ENCODE data around the gene TNFRSF19. TPM values are rescaled to one million over a fixed set of nuclear protein-coding genes. Genes with fewer than 3 reads are reported as not detected.

TNFRSF19 gene
- total and polyA plus RNA-seq, 2 of the 8 experiments (the other 6 are each of a cell fraction or from before 2014, with no cell fraction given) = 0.50 to 0.95 TPM

- no peak overlapping the region for H2BK5ac ChIP-seq (ENCODE audit: low read depth, low read length)
- H3K36me3 ChIP-seq (ENCODE audit: control insufficient read depth in 2 of 4, insufficient read depth in 4 of 4, low read length in 3 of 4) = no peaks in the 10 kb centered on the region
- POLR2A ChIA-PET (ENCODE audit: partially characterized antibody) = no interaction called here
- H2BK12ac ChIP-seq (ENCODE audit: low read depth, low read length) = no peak overlapping the region
- TF ChIP-seq FOSL1 (IDR thresholded peaks at IDR 0.05; ENCODE audit: insufficient read depth, low read depth, low read length) (no peak), EP300 (IDR thresholded peaks at IDR 0.05; ENCODE audit: borderline replicate concordance in 1 of 2, low read depth in 2 of 2, low read length in 2 of 2) (no peak), MAFK (IDR thresholded peaks at IDR 0.05; ENCODE audit: low read depth, low read length) (no peak), GABPA (IDR thresholded peaks at IDR 0.05; ENCODE audit: borderline replicate concordance, insufficient read depth, low read length) (no peak), RXRA (IDR thresholded peaks at IDR 0.05; ENCODE audit: insufficient read depth, low read depth, low read length) (no peak), RFX5 (IDR thresholded peaks at IDR 0.05; ENCODE audit: borderline replicate concordance, low read depth, low read length) (no peak), JUN (IDR thresholded peaks at IDR 0.05; ENCODE audit: low read depth, low read length) (no peak), TBP (IDR thresholded peaks at IDR 0.05; ENCODE audit: low read depth, low read length) (no peak), CBX5 (IDR thresholded peaks at IDR 0.05; ENCODE audit: low read depth, low read length) (no peak)
- TF ChIP-seq, protein P1, sequence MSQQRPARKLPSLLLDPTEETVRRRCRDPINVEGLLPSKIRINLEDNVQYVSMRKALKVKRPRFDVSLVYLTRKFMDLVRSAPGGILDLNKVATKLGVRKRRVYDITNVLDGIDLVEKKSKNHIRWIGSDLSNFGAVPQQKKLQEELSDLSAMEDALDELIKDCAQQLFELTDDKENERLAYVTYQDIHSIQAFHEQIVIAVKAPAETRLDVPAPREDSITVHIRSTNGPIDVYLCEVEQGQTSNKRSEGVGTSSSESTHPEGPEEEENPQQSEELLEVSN (IDR thresholded peaks at IDR 0.05) = no peak
- H3K14ac ChIP-seq (ENCODE audit: insufficient read length) = no peak overlapping the region
- no peak overlapping the region for H2BK20ac ChIP-seq (ENCODE audit: low read length)
- H3K27ac ChIP-seq (ENCODE audit: low read depth, low read length) = no peak overlapping the region
- no peak overlapping the region for H4K5ac ChIP-seq (ENCODE audit: insufficient read length, low read depth, low read length)
- H2AK5ac ChIP-seq (ENCODE audit: low read depth, low read length) = no peak overlapping the region
- H4K20me1 ChIP-seq (replicated peaks in 1 of 2; ENCODE audit: control insufficient read depth in 1 of 2, insufficient read depth in 2 of 2, low read length in 2 of 2) = no peaks in the 10 kb centered on the region
- H2BK120ac ChIP-seq (replicated peaks; ENCODE audit: low read depth, low read length) = no peak overlapping the region
- DNase-seq (ENCODE audit: low read depth in 1 of 2, low spot score in 2 of 2) (no peak), FAIRE-seq (peak; percentile 13)
- H3K4me3 ChIP-seq (ENCODE audit: extremely low read depth in 1 of 4, insufficient read depth in 2 of 4, low read depth in 3 of 4, low read length in 4 of 4) = no peak overlapping the region
- H3K4me2 ChIP-seq (ENCODE audit: insufficient read depth in 1 of 2, low read depth in 2 of 2, low read length in 2 of 2) = no peak overlapping the region
- no peak overlapping the region for H3K23ac ChIP-seq (ENCODE audit: insufficient read length)
- no peak overlapping the region for H3K18ac ChIP-seq (ENCODE audit: extremely low read depth, low read length)
- peak overlapping the region; percentile 31; the same call in 1 of the 2 replicates for H2AFZ ChIP-seq (ENCODE audit: low read length)
- H3K9me3 ChIP-seq (ENCODE audit: insufficient read depth in 2 of 2, low read depth in 1 of 2, low read length in 1 of 2) = no peaks in the 10 kb centered on the region
- no peak overlapping the region for H2BK15ac ChIP-seq (ENCODE audit: low read length)
- CTCF ChIA-PET (ENCODE audit: partially characterized antibody) = interaction anchor here (1.0 kb wide), 1 partner anchor 12 kb away, joined by 3 read pairs; no protein-coding TSS in a partner anchor
- no peak overlapping the region for H4K8ac ChIP-seq (ENCODE audit: extremely low read depth, insufficient read depth, low read length)
- no peaks in the 10 kb centered on the region; a peak in 1 of 7 replicates for H3K27me3 ChIP-seq (replicated peaks in 1 of 4; ENCODE audit: control insufficient read depth in 3 of 4, extremely low read depth in 1 of 4, insufficient read depth in 3 of 4, low read length in 3 of 4)
- WGBS, 2 experiments (ENCODE audit: extremely low coverage in 1 of 2, insufficient coverage in 1 of 2, insufficient read length in 1 of 2, insufficient replicate concordance in 2 of 2, low coverage in 1 of 2, low lambda C conversion rate in 2 of 2, missing lambda C conversion rate in 1 of 2) = 89% methylated on average over 4 of the region's 4 CpGs; no CpG with 5 or more reads in 1 of the 2 experiments
- H3K23me2 ChIP-seq (ENCODE audit: low read depth, low read length) = peaks cover 5% of the 10 kb centered on the region; the same call in 1 of the 2 replicates
- H3K9ac ChIP-seq (replicated peaks in 1 of 4; ENCODE audit: extremely low read depth in 1 of 4, low read depth in 3 of 4, low read length in 3 of 4) = no peak overlapping the region
- no peaks in the 10 kb centered on the region for H3K79me1 ChIP-seq (ENCODE audit: low read depth, low read length)
- H3K4me1 ChIP-seq (replicated peaks in 1 of 4; ENCODE audit: control insufficient read depth in 3 of 4, insufficient read depth in 4 of 4, low read length in 3 of 4) = peaks cover 0 to 7% (median 3%) of the 10 kb centered on the region in 4 experiments; a peak in 4 of 7 replicates
- no peak overlapping the region for H3K4ac ChIP-seq (replicated peaks; ENCODE audit: insufficient read length, low read depth, low read length)
- no peaks in the 10 kb centered on the region for H3K79me2 ChIP-seq (ENCODE audit: control insufficient read depth in 1 of 2, insufficient read depth in 2 of 2, low read length in 2 of 2)
- no peak overlapping the region for H4K91ac ChIP-seq (replicated peaks; ENCODE audit: insufficient read length, low read length)
- no peak overlapping the region for H3K56ac ChIP-seq (replicated peaks; ENCODE audit: insufficient read length, low read depth, low read length)
Observed at GRCh38 chr13:23551213-23552008, 18.8 kb upstream of the TNFRSF19 start.
